HFF-Myc (cell line): ENCODE measurements around the gene RANBP6.

Source experiments
- DNase-seq: peaks from one replicate; pipeline ENCODE4 v3.0.0-alpha.2; 2011; ENCODE audit warnings: low read depth; ENCODE audit errors: extremely low read depth
- H3K4me3 ChIP-seq: replicated peaks from 2 replicates; pipeline ENCODE4 v1.5.1; 2011; ENCODE audit warnings: low read depth, mild to moderate bottlenecking, control low read depth, low read length
- TF ChIP-seq, protein P1 (sequence below): IDR thresholded peaks from 2 replicates; pipeline ENCODE4 v1.5.1; 2012; ENCODE audit warnings: mild to moderate bottlenecking, low read depth, low read length, control low read depth; ENCODE audit errors: missing control alignments

The RANBP6 gene

GRCh38 chr9:5983042-5983441 lies 32.4 kb downstream of the RANBP6 start:
- TF ChIP-seq, protein P1, sequence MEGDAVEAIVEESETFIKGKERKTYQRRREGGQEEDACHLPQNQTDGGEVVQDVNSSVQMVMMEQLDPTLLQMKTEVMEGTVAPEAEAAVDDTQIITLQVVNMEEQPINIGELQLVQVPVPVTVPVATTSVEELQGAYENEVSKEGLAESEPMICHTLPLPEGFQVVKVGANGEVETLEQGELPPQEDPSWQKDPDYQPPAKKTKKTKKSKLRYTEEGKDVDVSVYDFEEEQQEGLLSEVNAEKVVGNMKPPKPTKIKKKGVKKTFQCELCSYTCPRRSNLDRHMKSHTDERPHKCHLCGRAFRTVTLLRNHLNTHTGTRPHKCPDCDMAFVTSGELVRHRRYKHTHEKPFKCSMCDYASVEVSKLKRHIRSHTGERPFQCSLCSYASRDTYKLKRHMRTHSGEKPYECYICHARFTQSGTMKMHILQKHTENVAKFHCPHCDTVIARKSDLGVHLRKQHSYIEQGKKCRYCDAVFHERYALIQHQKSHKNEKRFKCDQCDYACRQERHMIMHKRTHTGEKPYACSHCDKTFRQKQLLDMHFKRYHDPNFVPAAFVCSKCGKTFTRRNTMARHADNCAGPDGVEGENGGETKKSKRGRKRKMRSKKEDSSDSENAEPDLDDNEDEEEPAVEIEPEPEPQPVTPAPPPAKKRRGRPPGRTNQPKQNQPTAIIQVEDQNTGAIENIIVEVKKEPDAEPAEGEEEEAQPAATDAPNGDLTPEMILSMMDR = no peak
- no peak overlapping the region for H3K4me3 ChIP-seq
- DNase-seq = no peak

DNA sequence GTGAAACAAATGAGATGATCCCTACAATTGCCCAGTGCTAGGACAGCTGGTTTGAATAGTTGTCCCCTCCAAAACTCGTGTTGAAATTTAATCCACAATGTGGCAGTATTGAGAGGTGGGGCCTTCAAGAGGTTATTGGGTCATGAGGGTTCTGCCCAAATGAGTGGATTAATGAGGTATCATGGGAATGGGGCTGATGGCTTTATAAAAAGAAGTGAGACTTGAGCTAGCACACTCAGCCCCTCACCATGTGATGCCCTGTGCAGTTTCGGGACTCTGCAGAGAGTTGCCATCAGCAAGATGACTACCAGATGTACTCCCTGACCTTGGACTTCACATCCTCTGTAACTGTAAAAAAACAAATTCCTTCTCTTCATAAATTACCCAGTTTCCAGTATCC lies 33.1 kb downstream of the RANBP6 start:
- no peak overlapping the region for H3K4me3 ChIP-seq
- peak; percentile 41 for DNase-seq
- TF ChIP-seq, protein P1 = no peak

- TF ChIP-seq, protein P1 = no peak
- no peak for DNase-seq
- H3K4me3 ChIP-seq = no peak overlapping the region
These were observed 36.9 kb downstream of the RANBP6 start for GRCh38 chr9:5978523-5978922.

GRCh38 chr9:5976674-5977397 lies 38.6 kb downstream of the RANBP6 start:
- no peak overlapping the region for H3K4me3 ChIP-seq
- DNase-seq = no peak

GRCh38 chr9:5971740-5972139 lies 43.7 kb downstream of the RANBP6 start:
- no peak overlapping the region for H3K4me3 ChIP-seq
- no peak for DNase-seq
- TF ChIP-seq, protein P1 = no peak

More at GRCh38 chr9:5976674-5977397, 38.6 kb downstream of the RANBP6 start:
- TF ChIP-seq, protein P1 = no peak
